ENCODE data around the gene CD38. TPM values are rescaled to one million over a fixed set of nuclear protein-coding genes. Genes with fewer than 3 reads are reported as not detected.

The CD38 gene
- total RNA-seq, 1 donor from 2014 or later: not detected

- Mint-ChIP-seq H3K4me1 (ENCODE audit: low read depth) (peaks cover 9% of the 10 kb centered on the region), H3K4me3 (ENCODE audit: low read depth) (no peak overlapping the region), H3K27me3 (peaks cover 8% of the 10 kb centered on the region), H3K36me3 (ENCODE audit: insufficient read depth) (no peaks in the 10 kb centered on the region), H3K27ac (no peak overlapping the region), H3K9me3 (ENCODE audit: low read depth) (no peaks in the 10 kb centered on the region)
- no peak for TF ChIP-seq CTCF (IDR thresholded peaks at IDR 0.05; ENCODE audit: unreplicated experiment)
- DNase-seq (ENCODE audit: low spot score, unreplicated experiment): no peak
Observed at GRCh38 chr4:15809466-15809865, 31.3 kb downstream of the CD38 start.

- Mint-ChIP-seq H3K36me3 (ENCODE audit: insufficient read depth) (no peaks in the 10 kb centered on the region), H3K4me3 (ENCODE audit: low read depth) (no peak overlapping the region), H3K27me3 (peaks cover 5% of the 10 kb centered on the region), H3K27ac (no peak overlapping the region), H3K9me3 (ENCODE audit: low read depth) (no peaks in the 10 kb centered on the region), H3K4me1 (ENCODE audit: low read depth) (peaks cover 8% of the 10 kb centered on the region)
- no peak for TF ChIP-seq CTCF (IDR thresholded peaks at IDR 0.05; ENCODE audit: unreplicated experiment)
- no peak for DNase-seq (ENCODE audit: low spot score, unreplicated experiment)
Observed at GRCh38 chr4:15811703-15812337, 33.7 kb downstream of the CD38 start.

GRCh38 chr4:15832523-15833451 is 54.7 kb downstream of the CD38 start:
- Mint-ChIP-seq H3K27ac (no peak overlapping the region), H3K27me3 (no peaks in the 10 kb centered on the region), H3K9me3 (ENCODE audit: low read depth) (peaks cover 8% of the 10 kb centered on the region), H3K36me3 (ENCODE audit: insufficient read depth) (no peaks in the 10 kb centered on the region), H3K4me1 (ENCODE audit: low read depth) (no peaks in the 10 kb centered on the region), H3K4me3 (ENCODE audit: low read depth) (no peak overlapping the region)
- no peak for DNase-seq (ENCODE audit: low spot score, unreplicated experiment)
- TF ChIP-seq CTCF (IDR thresholded peaks at IDR 0.05; ENCODE audit: unreplicated experiment): no peak

GRCh38 chr4:15833801-15834200 is 55.7 kb downstream of the CD38 start:
- Mint-ChIP-seq H3K27me3 (no peaks in the 10 kb centered on the region), H3K9me3 (ENCODE audit: low read depth) (peaks cover 8% of the 10 kb centered on the region), H3K4me1 (ENCODE audit: low read depth) (no peaks in the 10 kb centered on the region), H3K4me3 (ENCODE audit: low read depth) (no peak overlapping the region), H3K27ac (no peak overlapping the region), H3K36me3 (ENCODE audit: insufficient read depth) (no peaks in the 10 kb centered on the region)
- no peak for TF ChIP-seq CTCF (IDR thresholded peaks at IDR 0.05; ENCODE audit: unreplicated experiment)
- no peak for DNase-seq (ENCODE audit: low spot score, unreplicated experiment)

- Mint-ChIP-seq H3K27me3 (no peaks in the 10 kb centered on the region), H3K9me3 (ENCODE audit: low read depth) (peaks cover 3% of the 10 kb centered on the region), H3K4me1 (ENCODE audit: low read depth) (no peaks in the 10 kb centered on the region), H3K4me3 (ENCODE audit: low read depth) (no peak overlapping the region), H3K27ac (no peak overlapping the region), H3K36me3 (ENCODE audit: insufficient read depth) (no peaks in the 10 kb centered on the region)
- DNase-seq (ENCODE audit: low spot score, unreplicated experiment): no peak
- TF ChIP-seq CTCF (IDR thresholded peaks at IDR 0.05; ENCODE audit: unreplicated experiment): no peak
Observed at GRCh38 chr4:15836362-15836761, 58.2 kb downstream of the CD38 start.

Data from progenitor cell of endocrine pancreas (in vitro differentiated cells).